Naive thymus-derived CD8-positive, alpha-beta T cell (primary cell): ENCODE measurements around the gene MAGEC1. TPM values are rescaled to one million over a fixed set of nuclear protein-coding genes. Genes with fewer than 3 reads are reported as not detected.

Source experiments
- ATAC-seq, 2 donors: fragments of 150-1000 bp; cut with Tn5 transposase in 1 of 2; sonication (Bioruptor Pico), chemical (Tn5 transposase) in 1 of 2; 1 replicate in 1 of 2; 2 replicates in 1 of 2; pipeline ENCODE4 v1.10.0; 2021; ENCODE audit warnings: mild to moderate bottlenecking in 2 of 2, moderate library complexity in 2 of 2
- POLR2A ChIA-PET: fragments of 350-600 bp; sonication (Branson Sonifier 250); formaldehyde crosslinking; loops from one replicate; lab custom pipeline; 2021; ENCODE audit warnings: antibody characterized with exemption; lab: Charles Lee
- DNase-seq, 10 donors: peaks; one replicate each; pipeline versions ENCODE4 v3.0.0 to v3.0.0-alpha.2; 2020 to 2022
- H3K27ac Mint-ChIP-seq, 10 donors: one replicate each; pipeline ENCODE4 v1.8.0; 2020 to 2022; ENCODE audit warnings: mild to moderate bottlenecking in 10 of 10, mixed read lengths in 10 of 10, moderate library complexity in 4 of 10, inconsistent platforms in 1 of 10
- H3K27me3 Mint-ChIP-seq, 5 donors: one replicate each; pipeline ENCODE4 v1.8.0; 2021 to 2022; ENCODE audit warnings: mixed read lengths in 5 of 5
- H3K36me3 Mint-ChIP-seq, 3 donors: one replicate each; pipeline ENCODE4 v1.8.0; 2020 to 2022; ENCODE audit warnings: mixed read lengths in 3 of 3, mild to moderate bottlenecking in 2 of 3, inconsistent platforms in 1 of 3
- H3K4me1 Mint-ChIP-seq, 4 donors: one replicate each; pipeline ENCODE4 v1.8.0; 2021 to 2022; ENCODE audit warnings: mixed read lengths in 4 of 4
- H3K4me3 Mint-ChIP-seq, 10 donors: one replicate each; pipeline ENCODE4 v1.8.0; 2020 to 2022; ENCODE audit warnings: mild to moderate bottlenecking in 10 of 10, mixed read lengths in 10 of 10, moderate library complexity in 6 of 10, inconsistent platforms in 1 of 10
- H3K9me3 Mint-ChIP-seq, 9 donors: one replicate each; pipeline ENCODE4 v1.8.0; 2020 to 2022; ENCODE audit warnings: mixed read lengths in 9 of 9, mild to moderate bottlenecking in 3 of 9, inconsistent platforms in 1 of 9, moderate library complexity in 1 of 9
- polyA plus RNA-seq, 3 donors: library from polyadenylated mRNA; unstranded; fragments of 300-500 nt; fragmentation: Illumina TruSeq; gene quantifications; one replicate each; pipeline ENCODE4 v1.2.3, GENCODE V29; 2021
- total RNA-seq, 8 experiments: library from RNA in 2 of 8; stranded (reverse) in 2 of 8; gene quantifications; one replicate each; pipeline ENCODE4 v1.2.3 and lab custom pipeline; 2021 to 2026

Gene MAGEC1
- total and polyA plus RNA-seq, 5 experiments from 2014 or later, result not detected

- Mint-ChIP-seq H3K4me3 (no peak overlapping the region), H3K27me3 (no peaks in the 10 kb centered on the region), H3K9me3 (peaks cover 0 to 2% (median 0%) of the 10 kb centered on the region in 9 donors), H3K36me3 (no peaks in the 10 kb centered on the region), H3K27ac (no peak overlapping the region), H3K4me1 (no peaks in the 10 kb centered on the region)
- POLR2A ChIA-PET, result no interaction called here
- ATAC-seq, result no peak
- no peak for DNase-seq
These were observed 32.4 kb downstream of the MAGEC1 start for GRCh38 chrX:141936080-141936479.

DNA sequence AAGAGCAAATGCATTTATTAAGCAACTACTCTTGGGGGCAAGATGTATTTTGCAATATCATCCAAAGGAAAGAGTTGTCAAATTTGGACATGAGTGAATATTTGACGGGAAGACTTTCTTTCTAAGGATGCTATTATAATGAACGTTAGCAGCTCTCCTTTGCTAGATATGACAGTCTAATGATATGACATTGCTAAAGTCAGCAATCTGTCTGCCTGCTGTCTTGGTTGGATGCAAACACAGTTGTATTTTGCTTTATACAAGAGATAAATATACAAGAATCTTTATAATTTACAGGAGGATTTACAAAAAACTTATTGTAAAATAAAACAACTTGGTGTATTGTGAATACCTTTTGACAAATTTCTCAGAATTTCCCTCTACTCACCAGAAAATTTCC is 37.5 kb downstream of the MAGEC1 start:
- Mint-ChIP-seq H3K27me3 (no peaks in the 10 kb centered on the region), H3K4me1 (no peaks in the 10 kb centered on the region), H3K36me3 (no peaks in the 10 kb centered on the region), H3K27ac (no peak overlapping the region), H3K4me3 (no peak overlapping the region), H3K9me3 (peaks cover 0 to 3% (median 0%) of the 10 kb centered on the region in 9 donors)
- ATAC-seq (no peak), DNase-seq (no peak)
- POLR2A ChIA-PET, result no interaction called here

DNA sequence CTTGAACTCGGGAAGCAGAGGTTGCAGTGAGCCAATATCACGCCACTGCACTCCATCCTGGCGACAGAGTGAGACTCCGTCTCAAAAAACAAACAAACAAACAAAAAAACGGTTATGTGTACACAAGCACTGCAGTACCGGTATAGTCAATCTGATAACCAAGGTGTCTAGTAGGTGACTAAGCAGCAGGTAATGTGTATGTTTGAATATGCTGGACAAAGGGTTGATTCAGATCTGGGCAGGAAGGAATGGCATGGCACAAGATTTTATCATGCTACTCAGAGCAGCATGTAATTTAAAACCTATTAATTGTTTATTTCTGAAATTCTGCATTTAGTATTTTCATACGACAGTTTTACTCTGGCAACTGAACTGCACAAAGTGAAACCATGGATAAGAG is 41.7 kb downstream of the MAGEC1 start:
- peaks cover 0 to 4% (median 0%) of the 10 kb centered on the region in 9 donors for H3K9me3 Mint-ChIP-seq
- H3K36me3 Mint-ChIP-seq, result no peaks in the 10 kb centered on the region
- no peaks in the 10 kb centered on the region for H3K27me3 Mint-ChIP-seq
- ATAC-seq (no peak), DNase-seq (no peak)
- H3K27ac Mint-ChIP-seq, result no peak overlapping the region
- POLR2A ChIA-PET, result no interaction called here
- H3K4me3 Mint-ChIP-seq, result no peak overlapping the region
- no peaks in the 10 kb centered on the region for H3K4me1 Mint-ChIP-seq

- no peaks in the 10 kb centered on the region for H3K4me1 Mint-ChIP-seq
- H3K27me3 Mint-ChIP-seq, result no peaks in the 10 kb centered on the region
- DNase-seq (no peak), ATAC-seq (no peak)
- peaks cover 0 to 8% (median 4%) of the 10 kb centered on the region in 9 donors for H3K9me3 Mint-ChIP-seq
- no peaks in the 10 kb centered on the region for H3K36me3 Mint-ChIP-seq
- H3K4me3 Mint-ChIP-seq, result no peak overlapping the region
- POLR2A ChIA-PET, result no interaction called here
- H3K27ac Mint-ChIP-seq, result no peak overlapping the region
These were observed 43.7 kb downstream of the MAGEC1 start for GRCh38 chrX:141947350-141947749.

GRCh38 chrX:141952603-141953002 is 48.9 kb downstream of the MAGEC1 start:
- Mint-ChIP-seq H3K4me1 (no peaks in the 10 kb centered on the region), H3K36me3 (no peaks in the 10 kb centered on the region), H3K27me3 (no peaks in the 10 kb centered on the region), H3K4me3 (no peak overlapping the region), H3K9me3 (peaks cover 0 to 8% (median 3%) of the 10 kb centered on the region in 9 donors), H3K27ac (no peak overlapping the region)
- no peak for ATAC-seq
- no peak for DNase-seq
- POLR2A ChIA-PET, result no interaction called here

DNA sequence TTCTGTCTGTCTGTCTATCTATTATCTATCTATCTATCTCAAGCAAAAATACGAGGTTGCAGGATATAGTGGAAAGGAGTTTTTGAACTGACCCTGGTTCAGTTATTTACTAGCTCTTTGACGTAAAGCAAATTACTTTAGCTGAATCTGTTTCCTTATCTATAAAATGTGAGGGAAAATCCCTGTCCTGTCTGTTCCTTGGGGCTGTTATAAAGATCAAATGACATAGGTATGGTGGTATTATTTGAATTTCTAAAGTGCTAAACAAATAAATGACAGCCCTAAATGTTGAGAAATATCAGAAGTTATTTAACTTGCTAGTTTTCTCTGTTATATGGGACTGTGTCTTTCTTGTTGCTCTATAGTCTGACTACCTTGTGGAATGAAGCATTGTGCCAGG is 55.0 kb downstream of the MAGEC1 start:
- POLR2A ChIA-PET, result no interaction called here
- H3K27ac Mint-ChIP-seq, result no peak overlapping the region
- ATAC-seq (no peak), DNase-seq (no peak)
- H3K27me3 Mint-ChIP-seq, result no peaks in the 10 kb centered on the region
- H3K9me3 Mint-ChIP-seq, result peaks cover 0 to 3% (median 0%) of the 10 kb centered on the region in 9 donors
- no peak overlapping the region for H3K4me3 Mint-ChIP-seq
- no peaks in the 10 kb centered on the region for H3K36me3 Mint-ChIP-seq
- no peaks in the 10 kb centered on the region for H3K4me1 Mint-ChIP-seq

Other genes starting within 250 kb of the MAGEC1 start
- gene SPANXD, start 205.2 kb upstream of the MAGEC1 start, total RNA-seq, result not detected
- not detected for gene SPANXD, start 205.2 kb upstream of the MAGEC1 start, polyA plus RNA-seq
- not detected for gene MAGEC3, start 65.6 kb upstream of the MAGEC1 start, total RNA-seq
- gene MAGEC3, start 65.6 kb upstream of the MAGEC1 start, polyA plus RNA-seq, result not detected